GM18867 (cell line): ENCODE measurements around the gene EYS.
"Not testable (repeated sequence)": the region's sequence is repeated elsewhere in the genome, so short reads cannot be mapped to it uniquely, and the experiment has no call there.

Experiments used
- ATAC-seq: cut with Tn5 transposase; IDR thresholded peaks from one replicate; pipeline ENCODE4 v1.9.1; 2021; ENCODE audit warnings: mild to moderate bottlenecking, moderate library complexity; ENCODE audit not compliant: unreplicated experiment

Gene EYS

DNA sequence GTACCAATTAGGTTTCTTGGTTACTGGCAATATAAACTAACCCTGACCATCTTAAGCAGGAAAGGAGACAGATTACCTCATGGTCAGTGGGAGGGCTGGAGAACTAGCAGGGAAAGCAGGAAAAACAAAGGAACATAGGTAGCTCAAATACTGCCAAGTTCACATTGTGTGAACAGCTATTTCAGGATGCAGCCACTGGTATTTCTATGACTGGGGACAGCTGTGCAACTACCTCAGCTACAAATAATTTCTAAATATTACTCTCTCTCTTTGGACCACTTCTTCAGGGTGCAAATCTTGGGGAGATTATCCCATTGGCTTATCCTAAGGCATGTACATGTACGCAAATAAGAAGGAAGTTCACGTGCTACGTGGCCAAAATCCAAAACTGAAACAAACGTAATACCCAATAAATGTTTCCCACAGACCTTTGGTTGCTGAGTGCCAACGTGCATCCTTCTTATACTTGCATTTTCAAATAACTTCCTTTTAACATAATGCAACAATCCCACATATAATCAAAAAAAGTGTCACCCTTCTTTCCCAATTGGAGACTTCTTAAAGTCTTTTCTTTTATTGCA is 1890.5 kb downstream of the EYS start:
- ATAC-seq: no peak

DNA sequence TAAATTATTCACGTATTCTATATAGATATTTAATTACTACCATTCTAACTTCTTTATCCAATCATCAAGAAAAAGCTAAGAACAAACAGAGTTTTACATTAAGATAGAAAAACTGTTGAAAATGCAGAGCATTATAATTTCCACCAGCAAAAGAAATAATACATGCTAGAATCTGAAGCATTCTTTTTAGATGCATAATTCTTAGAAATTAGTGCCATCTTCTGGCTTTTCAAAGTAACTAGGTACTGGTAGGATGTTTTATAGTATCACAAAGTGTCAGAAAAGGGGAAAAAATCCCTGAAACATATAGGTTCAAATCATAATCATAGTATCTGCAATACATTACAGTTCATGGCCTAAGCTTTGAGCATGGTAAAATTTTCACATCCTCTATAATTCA is 1892.6 kb downstream of the EYS start:
- ATAC-seq: no peak

DNA sequence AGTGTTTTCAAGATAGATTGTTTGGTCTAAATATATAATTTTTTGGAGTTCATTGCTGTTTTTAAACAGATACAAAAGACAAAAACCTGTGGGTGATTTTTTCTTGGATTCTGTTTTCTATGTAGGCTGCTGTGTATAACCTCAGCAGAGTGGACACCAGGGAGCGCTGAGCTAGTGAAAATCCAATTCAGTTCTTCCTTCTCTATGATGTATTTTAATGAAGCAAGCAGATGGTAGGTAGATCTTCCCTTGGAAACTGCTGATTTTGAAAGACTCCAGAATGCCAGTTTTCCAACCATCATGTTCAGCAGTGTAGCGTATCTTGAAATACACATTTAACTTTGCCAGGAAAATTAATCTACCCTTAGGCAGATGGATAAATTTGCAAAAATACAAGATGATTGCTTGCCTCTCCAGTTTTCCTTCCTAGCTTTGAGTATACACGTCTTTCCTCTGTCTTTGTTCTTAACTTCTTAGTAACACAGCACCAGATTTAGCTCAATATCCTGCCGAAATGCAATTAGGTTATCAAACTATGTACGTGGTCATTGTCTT is 1893.4 kb downstream of the EYS start:
- ATAC-seq: no peak

DNA sequence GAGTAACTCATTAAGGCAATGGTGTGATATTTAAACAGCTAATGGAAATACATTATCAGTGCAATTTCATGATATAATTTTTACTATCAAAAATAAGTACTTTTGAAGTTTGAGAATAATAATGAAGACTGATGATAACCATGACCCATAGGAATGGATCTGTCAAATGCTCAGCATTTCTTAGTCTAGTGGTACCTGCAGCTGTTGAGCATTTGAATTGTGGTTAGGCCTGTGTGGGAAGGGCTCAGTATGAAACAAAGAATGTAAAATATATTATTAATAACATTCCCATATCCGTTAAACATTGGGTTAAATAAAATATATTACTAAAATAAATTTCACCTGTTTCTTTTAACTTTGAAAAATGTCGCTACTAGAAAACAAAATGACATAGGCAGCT is 1898.5 kb downstream of the EYS start:
- ATAC-seq: no peak

DNA sequence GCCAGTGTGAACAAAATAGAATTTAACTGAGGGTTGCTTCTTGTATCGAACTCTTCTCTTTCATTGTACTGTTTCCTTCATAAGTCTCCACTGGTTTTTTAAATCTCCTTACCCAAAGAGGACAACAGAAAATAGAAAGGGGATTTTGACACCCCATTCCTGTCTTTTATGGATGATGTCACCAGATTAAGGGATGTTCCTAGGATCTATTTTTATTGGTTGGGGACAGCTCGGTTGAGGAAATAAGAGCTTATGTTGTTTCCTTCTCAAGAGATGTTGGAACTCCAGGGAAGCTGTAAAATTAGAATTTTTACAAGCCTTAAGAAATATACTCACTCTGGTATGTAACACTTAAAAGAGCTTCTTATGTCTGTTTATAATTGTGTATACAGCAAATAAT is 1900.0 kb downstream of the EYS start:
- no peak for ATAC-seq

DNA sequence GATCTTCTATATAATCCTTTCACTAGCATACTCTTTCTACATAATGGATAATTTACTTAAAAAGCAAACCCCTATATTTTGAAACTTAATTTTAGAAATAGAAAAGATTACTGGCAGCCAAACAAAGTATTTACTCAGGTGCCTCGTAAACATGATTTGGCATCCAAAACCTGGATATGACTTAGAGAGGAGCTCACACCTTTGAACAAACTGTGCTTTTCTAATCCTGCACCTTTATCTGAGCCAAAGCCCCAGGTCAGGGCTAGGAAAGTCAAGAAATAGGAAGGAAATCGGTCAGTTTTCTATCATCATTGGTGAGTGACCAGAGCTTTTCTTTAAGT is 1900.5 kb downstream of the EYS start:
- no peak for ATAC-seq

DNA sequence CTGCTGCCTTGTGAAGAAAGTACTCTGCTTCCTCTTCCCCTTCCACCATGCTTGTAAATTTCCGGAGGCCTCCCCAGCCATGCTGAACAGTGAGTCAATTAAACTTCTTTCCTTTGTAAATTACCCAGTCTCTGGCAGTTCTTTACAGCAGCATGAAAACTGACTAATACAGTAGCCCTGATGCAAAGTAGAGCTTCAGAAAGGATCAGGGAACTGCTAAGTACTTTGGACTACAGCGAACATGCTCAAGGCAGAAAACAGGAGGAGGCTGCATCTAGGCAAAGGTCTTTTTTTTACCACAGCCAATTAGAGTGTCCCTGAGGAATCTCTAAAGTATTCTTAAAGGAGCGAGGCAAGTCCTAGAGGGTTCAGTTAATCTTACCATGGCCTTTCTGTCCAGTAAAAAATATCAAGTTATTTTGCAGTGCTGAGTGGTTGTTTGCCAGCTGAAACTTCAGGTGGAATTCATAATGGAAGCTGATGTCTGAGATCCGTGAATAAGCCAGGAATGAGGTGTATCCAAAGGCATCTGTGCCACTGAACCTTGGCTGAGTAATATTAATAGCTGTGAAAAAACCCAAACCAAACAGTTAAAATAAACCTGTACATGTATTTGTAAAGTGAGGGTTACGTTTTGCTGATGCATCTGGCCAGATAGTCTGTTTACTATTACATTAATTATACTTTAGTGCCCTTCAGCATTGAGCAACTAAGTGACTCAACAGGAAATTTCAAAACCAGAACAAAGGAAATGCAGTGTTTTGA is 1901.0 kb downstream of the EYS start:
- no peak for ATAC-seq

DNA sequence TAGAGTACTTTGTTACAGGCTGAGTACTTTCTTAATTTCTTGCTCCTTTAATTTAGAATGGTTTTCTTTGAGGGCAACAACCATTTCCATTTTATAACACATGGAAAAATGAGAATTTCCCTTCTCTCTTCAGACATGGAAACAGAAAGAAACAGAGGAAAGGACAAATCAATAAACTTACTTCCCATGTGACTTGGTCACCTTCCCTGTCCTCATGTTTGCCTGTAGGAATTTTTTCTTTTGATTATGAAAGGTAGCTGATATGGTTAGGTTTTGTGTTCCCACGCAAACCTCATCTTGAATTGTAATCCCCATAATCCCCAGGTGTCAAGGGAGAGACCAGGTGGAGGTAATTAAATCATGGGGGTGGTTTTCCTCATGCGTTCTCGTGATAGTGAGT is 1901.7 kb downstream of the EYS start:
- no peak for ATAC-seq

DNA sequence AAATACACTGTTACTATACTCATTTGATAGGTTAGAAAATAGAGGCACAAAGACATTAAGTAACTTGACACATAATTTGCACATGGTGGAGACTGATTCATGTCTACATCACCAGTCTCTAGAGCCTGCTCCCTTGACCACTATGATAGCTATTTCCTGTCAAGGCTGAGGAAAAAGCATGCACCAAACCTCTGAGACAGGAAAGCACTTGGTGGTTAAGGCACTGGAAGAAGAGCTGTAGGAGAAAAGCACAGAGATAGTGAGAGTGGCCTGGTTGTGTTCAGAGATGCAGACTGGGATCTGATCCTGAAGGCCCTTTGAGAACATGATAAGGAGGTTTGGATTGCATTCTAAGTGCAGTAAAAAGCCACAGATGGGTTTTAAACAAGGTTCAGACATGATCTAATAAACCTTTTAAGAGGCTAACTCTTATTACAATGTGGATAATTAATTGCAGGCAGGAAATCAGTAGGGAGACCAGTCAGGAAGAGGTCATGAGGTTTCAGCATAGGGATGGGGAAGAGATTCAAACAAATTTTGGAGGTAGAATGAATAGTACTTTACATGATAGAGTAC is 1902.6 kb downstream of the EYS start:
- no peak for ATAC-seq

DNA sequence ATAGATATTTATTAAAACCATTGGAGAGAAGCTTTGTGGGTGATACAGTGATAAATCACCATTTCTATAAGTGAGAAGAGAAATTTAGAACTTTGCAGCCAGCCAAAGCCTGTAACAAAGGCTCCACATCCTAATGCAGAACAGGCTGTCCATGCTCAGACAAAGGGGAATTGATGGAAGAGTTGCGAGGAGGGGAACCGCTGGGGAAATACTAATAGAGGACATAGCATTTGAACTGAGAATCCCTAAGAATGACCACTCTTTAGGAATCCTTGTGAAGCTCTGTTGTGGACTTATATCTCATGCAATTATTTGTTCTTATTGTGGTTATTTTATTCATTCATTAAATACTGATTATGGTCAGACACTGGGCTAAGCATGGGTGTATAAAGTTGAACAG is 1903.7 kb downstream of the EYS start:
- ATAC-seq: no peak

DNA sequence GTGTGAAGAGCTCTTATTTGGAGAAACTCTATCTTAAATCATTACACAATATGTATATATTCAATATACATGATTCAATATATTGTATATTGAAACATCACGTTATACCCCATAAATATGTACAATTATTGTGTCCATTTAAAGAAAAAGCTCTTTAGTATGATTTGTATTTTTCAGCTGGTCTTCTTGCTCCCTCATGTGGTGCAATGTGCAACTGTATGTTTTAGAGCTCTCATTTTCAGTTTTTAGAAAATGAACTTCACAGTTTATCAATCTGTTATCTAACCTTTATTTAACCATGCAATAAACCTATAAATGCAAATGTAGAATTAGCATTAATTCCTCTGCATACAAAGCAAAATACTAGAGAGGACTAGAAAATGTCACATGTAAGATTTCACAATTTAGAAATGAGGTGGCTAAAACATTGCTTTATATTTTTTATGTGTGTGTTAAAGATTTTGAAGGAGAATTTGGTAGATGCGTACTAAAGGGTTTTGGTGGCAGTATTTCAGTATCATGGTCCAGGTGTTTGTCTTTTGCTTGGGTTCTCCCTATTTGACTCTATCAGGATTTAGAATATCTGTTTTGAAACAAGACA is 1904.3 kb downstream of the EYS start:
- peak; percentile 56 for ATAC-seq

DNA sequence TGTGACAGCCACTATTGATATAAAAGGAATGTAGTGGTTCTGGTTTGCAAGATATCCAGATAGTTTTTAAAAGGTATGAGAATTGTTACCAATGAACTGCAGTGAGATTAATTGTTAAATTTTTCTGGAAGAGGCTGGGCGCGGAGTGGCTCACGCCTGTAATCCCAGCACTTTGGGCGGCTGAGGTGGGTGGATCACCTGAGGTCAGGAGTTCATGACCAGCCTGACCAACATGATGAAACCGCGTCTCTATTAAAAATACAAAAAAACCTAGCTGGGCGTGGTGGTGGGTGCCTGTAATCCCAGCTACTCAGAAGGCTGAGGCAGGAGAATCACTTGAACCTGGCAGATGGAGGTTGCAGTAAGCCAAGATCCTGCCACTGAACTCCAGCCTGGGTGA is 1906.6 kb downstream of the EYS start:
- ATAC-seq: not testable (repeated sequence)

DNA sequence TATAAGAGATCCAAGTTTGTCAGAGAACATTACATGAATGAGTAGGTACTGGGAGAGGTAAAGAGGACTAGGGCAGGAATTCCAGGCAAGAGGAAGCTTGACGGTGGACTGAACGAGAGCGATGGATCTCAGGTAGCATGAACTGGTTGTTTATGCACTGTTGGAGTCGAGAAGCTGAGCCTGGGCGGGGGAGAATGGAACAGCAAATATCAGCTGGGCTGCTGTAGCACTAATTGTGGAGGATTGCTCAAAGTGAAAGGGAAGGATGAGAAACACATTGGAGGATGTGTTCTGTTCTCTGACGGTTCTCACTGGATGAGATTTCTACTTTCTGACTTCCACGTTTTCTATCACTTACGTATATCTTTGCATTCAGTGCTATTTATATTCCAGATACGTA is 1907.2 kb downstream of the EYS start:
- no peak for ATAC-seq

DNA sequence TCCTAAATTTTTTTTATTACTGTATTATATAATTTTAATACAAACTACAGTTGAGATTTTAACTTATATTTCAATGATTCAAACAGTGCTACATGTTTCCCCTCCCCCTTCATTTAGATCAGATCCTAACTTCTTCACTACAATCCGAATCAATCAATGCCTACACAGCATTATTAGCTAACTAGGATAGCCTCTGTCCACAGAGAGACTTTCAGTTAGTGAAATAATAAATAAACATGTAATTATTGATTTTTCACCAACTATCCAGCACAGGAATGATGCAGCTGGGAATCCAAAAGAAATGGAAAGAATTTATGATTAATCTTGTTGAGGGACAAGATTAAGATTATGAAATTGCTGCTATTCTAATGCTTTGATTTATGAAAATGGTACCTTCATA is 1907.7 kb downstream of the EYS start:
- ATAC-seq: no peak

DNA sequence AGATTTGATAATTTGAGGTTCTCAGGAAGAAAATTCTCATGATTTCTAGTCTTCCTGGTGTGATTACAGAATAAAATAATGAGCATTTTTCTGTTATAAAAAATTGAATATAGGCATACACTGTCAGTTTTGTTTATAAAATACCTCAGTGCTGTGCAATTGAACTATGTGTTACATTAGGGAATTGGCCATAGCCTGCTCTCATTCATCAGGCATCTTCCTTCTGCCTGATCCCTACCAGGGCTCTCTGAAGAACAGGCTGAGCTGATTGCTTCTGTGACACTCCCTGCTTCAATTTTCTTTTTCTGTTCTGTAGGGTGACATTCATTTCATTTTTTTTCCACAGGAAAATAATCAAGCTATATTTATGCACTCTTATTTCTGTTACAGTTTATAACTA is 1908.6 kb downstream of the EYS start:
- no peak for ATAC-seq

DNA sequence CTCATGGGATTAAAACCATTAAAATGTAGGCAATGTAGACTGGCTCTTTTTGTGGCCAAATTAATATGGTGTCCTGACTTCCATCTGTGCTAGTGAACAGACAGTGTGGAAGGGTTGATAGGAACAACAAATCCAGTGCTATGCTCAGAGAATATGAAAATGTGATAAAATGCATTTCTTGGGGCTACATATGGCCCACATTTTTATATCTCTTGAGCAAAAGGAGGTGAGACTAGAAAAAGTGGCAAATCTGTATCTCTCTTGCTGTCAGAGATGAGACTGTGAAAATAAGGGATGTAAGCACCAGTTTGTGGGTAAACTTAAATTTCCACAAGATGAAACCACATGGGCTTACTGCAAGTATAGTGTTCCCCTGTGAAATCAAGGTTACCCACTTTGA is 1909.3 kb downstream of the EYS start:
- no peak for ATAC-seq

DNA sequence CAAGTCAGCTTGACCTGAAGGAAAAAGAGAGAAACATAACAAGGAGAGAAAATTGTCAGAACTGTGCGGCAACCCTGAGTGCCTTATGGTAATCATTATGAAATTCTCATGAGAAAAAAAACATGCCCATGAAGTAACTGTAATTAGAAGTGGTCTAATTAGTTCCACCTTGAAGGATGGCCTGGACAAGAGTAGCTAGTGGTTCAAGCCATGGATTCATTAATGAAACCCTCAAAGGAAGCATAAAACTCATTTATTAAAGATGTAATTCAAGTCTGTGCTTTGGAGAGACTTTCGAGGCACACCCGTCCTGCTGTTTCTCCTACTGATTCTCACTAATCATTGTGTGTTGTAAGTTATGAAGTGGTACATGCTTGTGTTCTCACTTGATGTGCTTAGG is 1911.2 kb downstream of the EYS start:
- ATAC-seq: no peak

DNA sequence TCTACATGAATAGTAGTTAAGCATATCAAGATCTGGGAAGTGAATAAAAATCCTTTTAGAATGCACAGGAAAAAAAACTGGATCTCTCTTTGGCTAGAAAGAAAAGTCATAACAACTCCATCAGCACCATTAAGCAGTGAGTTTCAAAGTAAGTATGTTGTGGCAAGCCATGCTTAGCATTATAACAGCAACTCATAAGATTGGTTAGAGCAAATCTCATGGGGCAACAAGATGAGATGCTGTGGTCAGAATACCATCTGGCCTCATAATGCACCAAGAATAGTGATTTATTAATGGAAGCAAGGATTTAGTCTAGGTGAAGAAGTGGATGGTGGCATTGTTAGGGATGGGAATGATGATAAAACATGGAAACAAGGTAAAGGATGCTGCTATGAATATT is 1912.0 kb downstream of the EYS start:
- ATAC-seq: no peak

DNA sequence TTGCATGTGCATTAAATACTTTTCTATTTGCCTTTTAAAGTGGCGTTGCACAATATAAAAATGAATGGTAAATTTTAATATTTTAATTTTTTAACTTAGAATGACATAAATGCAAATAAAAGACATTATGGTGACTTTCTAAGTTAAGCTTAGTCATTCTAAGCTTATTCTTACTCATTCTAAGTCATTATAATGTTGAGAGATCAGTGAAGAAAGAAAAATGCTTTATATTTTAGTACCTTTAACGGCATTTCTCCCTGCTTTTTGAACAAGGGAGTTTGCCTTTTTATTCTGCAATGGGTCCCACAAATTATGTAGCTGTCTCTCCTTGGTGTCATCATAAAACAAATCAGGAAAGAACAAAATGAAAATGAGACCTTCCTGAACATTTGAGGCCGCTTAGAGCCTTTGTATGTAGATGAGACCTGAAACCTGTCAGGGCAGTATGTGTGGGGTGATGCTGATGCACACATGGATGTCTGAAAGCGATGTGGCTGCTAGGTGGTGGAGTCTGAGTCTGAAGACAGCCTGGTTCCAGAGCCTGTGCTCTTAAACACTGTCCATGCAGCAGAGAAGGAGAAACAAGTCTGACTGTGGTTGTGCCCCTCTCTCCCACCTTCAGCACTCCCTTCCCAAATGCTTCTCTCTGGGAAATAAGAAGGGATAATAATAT is 1913.4 kb downstream of the EYS start:
- peak; percentile 60 for ATAC-seq

DNA sequence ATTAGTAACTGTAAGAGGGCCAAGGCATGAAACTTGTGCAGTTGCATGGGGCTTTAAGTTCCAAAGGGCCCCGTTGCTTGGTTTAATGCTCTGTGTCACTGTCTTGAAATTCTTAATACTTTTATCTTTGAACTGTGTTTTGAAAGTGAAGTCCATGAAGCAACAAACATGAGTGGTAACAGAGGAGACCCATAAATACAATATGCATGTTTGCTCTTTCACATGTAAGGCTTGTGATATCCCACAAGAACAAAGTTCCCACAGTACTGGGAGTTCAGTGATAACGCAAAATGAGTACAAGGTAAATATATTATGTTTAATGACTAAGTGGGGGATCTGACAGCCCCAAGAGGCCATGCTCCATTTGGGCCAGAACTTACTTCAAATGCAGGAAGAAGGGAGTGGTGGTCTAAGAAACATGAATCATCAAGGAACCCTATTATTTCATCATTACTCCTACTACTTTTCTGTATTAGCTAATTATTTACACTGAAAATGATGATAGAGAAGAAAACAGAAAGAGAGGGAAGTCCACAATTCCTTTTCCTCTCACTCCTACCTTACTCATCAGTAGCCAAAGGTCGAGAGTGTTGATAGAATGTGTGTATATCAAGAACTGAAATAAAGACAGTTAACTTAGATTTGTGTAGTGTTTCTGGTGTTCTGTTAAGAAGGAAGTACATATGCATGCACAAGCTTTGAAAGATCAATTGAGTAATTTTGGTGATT is 1914.1 kb downstream of the EYS start:
- no peak for ATAC-seq

DNA sequence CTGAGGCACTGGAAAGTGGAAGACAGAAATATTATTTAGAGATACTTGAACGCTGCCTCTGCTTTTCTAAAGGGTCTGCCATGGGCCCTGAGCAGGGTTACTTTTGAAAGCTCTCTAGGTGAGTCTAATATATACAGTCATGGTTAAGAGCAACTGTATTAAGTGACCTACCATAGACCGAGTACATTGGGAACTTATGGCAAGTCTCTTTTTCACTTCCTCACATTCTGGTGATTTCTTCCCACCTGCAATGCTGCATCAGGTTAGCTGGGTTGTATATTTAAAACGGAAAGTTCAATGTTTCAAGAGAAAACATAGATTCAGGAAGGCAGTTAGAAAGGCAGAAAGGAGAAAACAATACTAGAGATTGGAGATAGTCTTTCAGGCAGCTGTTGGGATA is 1916.7 kb downstream of the EYS start:
- ATAC-seq: peak; percentile 52
